Motor neuron (in vitro differentiated cells): ENCODE measurements around the gene SMIM7. TPM values are rescaled to one million over a fixed set of nuclear protein-coding genes. Genes with fewer than 3 reads are reported as not detected.
"Not testable (repeated sequence)": the region's sequence is repeated elsewhere in the genome, so short reads cannot be mapped to it uniquely, and the experiment has no call there.

Experiments used
- ATAC-seq, 8 experiments: fragments of 200-7000 bp; cut with Tn5 transposase; replicated peaks in 6 of 8; 2 replicates each; pipeline ENCODE4 v1.8.0; 2021; ENCODE audit warnings: mild to moderate bottlenecking in 8 of 8, moderate library complexity in 8 of 8
- H3K27ac ChIP-seq, 2 donors: fragments of 250-450 bp; sonication (Bioruptor Pico); 2 replicates each; pipeline ENCODE4 v1.9.0; 2021; ENCODE audit warnings: antibody characterized with exemption in 2 of 2, mild to moderate bottlenecking in 2 of 2, moderate library complexity in 1 of 2
- H3K4me1 ChIP-seq, 2 donors: fragments of 250-450 bp; sonication (Bioruptor Pico); replicated peaks in 1 of 2; 2 replicates each; pipeline ENCODE4 v1.6.1; 2021; ENCODE audit warnings: antibody characterized with exemption in 2 of 2, mild to moderate bottlenecking in 2 of 2, moderate library complexity in 1 of 2
- H3K4me3 ChIP-seq, 5 donors: fragments of 250-450 bp; sonication (Bioruptor Pico); 2 replicates each; pipeline ENCODE4 v1.9.0; 2021; ENCODE audit warnings: antibody characterized with exemption in 5 of 5, mild to moderate bottlenecking in 5 of 5, moderate library complexity in 4 of 5
- WGBS, 10 experiments: fragments of 450-650 bp; shearing (Covaris generic); methylation state at CpG; one replicate each; pipeline ENCODE4 v1.0.0; 2022; 5-methylcytosine and 5-hydroxymethylcytosine counted together
- in situ Hi-C, 9 experiments: fragments of 400-800 bp; cut with MboI; loops; one replicate each; pipeline ENCODE4 v1.15.0; 2021; ENCODE audit warnings: low sequenced_read_pairs in 9 of 9, low pct_unique_long_range_greater_than_20kb in 2 of 9; ENCODE audit not compliant: unreplicated experiment in 9 of 9
- total RNA-seq, 8 experiments: library from RNA; unstranded; fragments of 300-600 nt; gene quantifications; 2 replicates each; pipeline versions ENCODE4 v1.2.3 to v1.2.4, GENCODE V29; 2022

SMIM7 gene
- total RNA-seq, 8 experiments from 2014 or later: 46.8 to 84.3 (median 68.3) TPM

GRCh38 chr19:16651421-16652188 lies 8.3 kb downstream of the SMIM7 start:
- 0 to 100% (median 89%) methylated on average over 1 to 4 of the region's 8 CpGs for WGBS, 10 experiments
- H3K4me3 ChIP-seq, in situ Hi-C loops, H3K4me1 ChIP-seq, H3K27ac ChIP-seq, ATAC-seq: not testable (repeated sequence)

GRCh38 chr19:16650821-16651220 lies 9.1 kb downstream of the SMIM7 start:
- Histone ChIP-seq H3K4me1 (no peaks in the 10 kb centered on the region), H3K4me3 (no peak overlapping the region), H3K27ac (no peak overlapping the region)
- in situ Hi-C loops: no loop called here
- 100% methylated on average over 1 to 2 of the region's 2 CpGs; no CpG with 5 or more reads in 5 of the 10 experiments for WGBS, 10 experiments
- ATAC-seq: no peak

GRCh38 chr19:16649734-16650133 lies 10.2 kb downstream of the SMIM7 start:
- 20 to 100% (median 80%) methylated on average over 1 to 9 of the region's 9 CpGs; no CpG with 5 or more reads in 1 of the 10 experiments for WGBS, 10 experiments
- Histone ChIP-seq H3K27ac (no peak overlapping the region), H3K4me1 (no peaks in the 10 kb centered on the region), H3K4me3 (no peak overlapping the region)
- ATAC-seq: peak in 2 of 8 experiments; percentile 32 to 48
- in situ Hi-C loops: no loop called here

- ATAC-seq: no peak
- no peak overlapping the region for H3K27ac ChIP-seq
- in situ Hi-C loops: no loop called here
- H3K4me1 ChIP-seq: no peaks in the 10 kb centered on the region
- no peak overlapping the region for H3K4me3 ChIP-seq
- 40 to 100% (median 97%) methylated on average over 1 to 6 of the region's 9 CpGs; no CpG with 5 or more reads in 4 of the 10 experiments for whole genome bisulfite sequencing, 10 experiments
These were observed 14.8 kb downstream of the SMIM7 start for GRCh38 chr19:16645140-16645539.

GRCh38 chr19:16641695-16642094 lies 18.2 kb downstream of the SMIM7 start:
- H3K4me1 ChIP-seq: no peaks in the 10 kb centered on the region
- ATAC-seq: no peak
- in situ Hi-C loops: no loop called here
- no peak overlapping the region for H3K4me3 ChIP-seq
- WGBS, 10 experiments: 90 to 100% (median 100%) methylated on average over 2 to 7 of the region's 10 CpGs; no CpG with 5 or more reads in 2 of the 10 experiments
- no peak overlapping the region for H3K27ac ChIP-seq

- Histone ChIP-seq H3K4me3 (no peak overlapping the region), H3K4me1 (no peaks in the 10 kb centered on the region), H3K27ac (no peak overlapping the region)
- WGBS, 10 experiments: 86 to 100% (median 100%) methylated on average over 1 of the region's 1 CpG; no CpG with 5 or more reads in 6 of the 10 experiments
- in situ Hi-C loops: no loop called here
- ATAC-seq: no peak
These were observed 19.0 kb downstream of the SMIM7 start for GRCh38 chr19:16640951-16641350.

GRCh38 chr19:16638666-16639065 lies 21.3 kb downstream of the SMIM7 start:
- in situ Hi-C loops: no loop called here
- no peak overlapping the region for H3K4me3 ChIP-seq
- no peak for ATAC-seq
- no peak overlapping the region for H3K27ac ChIP-seq
- WGBS, 10 experiments: 60 to 100% (median 100%) methylated on average over 1 of the region's 1 CpG; no CpG with 5 or more reads in 5 of the 10 experiments
- no peaks in the 10 kb centered on the region for H3K4me1 ChIP-seq

GRCh38 chr19:16637535-16637934 lies 22.4 kb downstream of the SMIM7 start:
- Histone ChIP-seq H3K27ac (no peak overlapping the region), H3K4me3 (no peak overlapping the region), H3K4me1 (no peaks in the 10 kb centered on the region)
- in situ Hi-C loops: no loop called here
- peak in 3 of 8 experiments; percentile 44 to 73 (median 62) for ATAC-seq

GRCh38 chr19:16631465-16631864 lies 28.5 kb downstream of the SMIM7 start:
- no peak overlapping the region for H3K4me3 ChIP-seq
- H3K27ac ChIP-seq: no peak overlapping the region
- in situ Hi-C loops: no loop called here
- no peak for ATAC-seq
- H3K4me1 ChIP-seq: peaks cover 2 to 9% of the 10 kb centered on the region in 2 donors
- WGBS, 10 experiments: 96 to 100% (median 100%) methylated on average over 1 to 5 of the region's 6 CpGs; no CpG with 5 or more reads in 1 of the 10 experiments

- Histone ChIP-seq H3K27ac (peak overlapping the region; percentile 79 to 87), H3K4me3 (peak overlapping the region; percentile 64 to 88 (median 85)), H3K4me1 (peaks cover 4 to 15% of the 10 kb centered on the region in 2 donors)
- WGBS, 10 experiments: 3 to 100% (median 39%) methylated on average over 3 to 11 of the region's 23 CpGs; no CpG with 5 or more reads in 2 of the 10 experiments
- in situ Hi-C loops: loop anchor here in 1 of 9 experiments (10.0 kb wide), 1 partner anchor 54 kb away; the partner anchor contains the start of gene SLC35E1
- ATAC-seq: peak in 4 of 8 experiments; percentile 1 to 52 (median 30)
These were observed 30.8 kb downstream of the SMIM7 start for GRCh38 chr19:16628984-16629691.

GRCh38 chr19:16628183-16628983 lies 31.6 kb downstream of the SMIM7 start, which contains the start of gene MED26:
Gene MED26, minus strand, starts transcription at chr19:16628204. Its CDS starts 261 bp downstream, at chr19:16627943.
- Histone ChIP-seq H3K27ac (peak within 1 kb of the TSS; percentile 79 to 87), H3K4me1 (peaks cover 4 to 15% of the 10 kb centered on the region in 2 donors), H3K4me3 (peak within 1 kb of the TSS; percentile 64 to 88 (median 85))
- WGBS, 10 experiments: 0 to 4% methylated on average over 4 to 9 of the region's 98 CpGs; no CpG with 5 or more reads in 8 of the 10 experiments
- peak; percentile 80 to 94 (median 90) for ATAC-seq
- in situ Hi-C loops: loop anchor here in 1 of 9 experiments (10.0 kb wide), 1 partner anchor 54 kb away; the partner anchor contains the start of gene SLC35E1

GRCh38 chr19:16627928-16628182 lies 32.1 kb downstream of the SMIM7 start:
- peak overlapping the region; percentile 54 to 88 (median 85) for H3K4me3 ChIP-seq
- WGBS, 10 experiments: no CpG with 5 or more reads among the region's 38 CpGs
- in situ Hi-C loops: loop anchor here in 1 of 9 experiments (10.0 kb wide), 1 partner anchor 53 kb away; the partner anchor contains the start of gene SLC35E1
- peak in 2 of 8 experiments; percentile 1 to 4 for ATAC-seq
- peaks cover 4 to 15% of the 10 kb centered on the region in 2 donors for H3K4me1 ChIP-seq
- H3K27ac ChIP-seq: peak overlapping the region; percentile 40 to 80
